ENCODE data around the gene CORO2B. TPM values are rescaled to one million over a fixed set of nuclear protein-coding genes. Genes with fewer than 3 reads are reported as not detected.

Gene CORO2B
- total RNA-seq, 1 donor from 2014 or later, result 11.0 TPM

DNA sequence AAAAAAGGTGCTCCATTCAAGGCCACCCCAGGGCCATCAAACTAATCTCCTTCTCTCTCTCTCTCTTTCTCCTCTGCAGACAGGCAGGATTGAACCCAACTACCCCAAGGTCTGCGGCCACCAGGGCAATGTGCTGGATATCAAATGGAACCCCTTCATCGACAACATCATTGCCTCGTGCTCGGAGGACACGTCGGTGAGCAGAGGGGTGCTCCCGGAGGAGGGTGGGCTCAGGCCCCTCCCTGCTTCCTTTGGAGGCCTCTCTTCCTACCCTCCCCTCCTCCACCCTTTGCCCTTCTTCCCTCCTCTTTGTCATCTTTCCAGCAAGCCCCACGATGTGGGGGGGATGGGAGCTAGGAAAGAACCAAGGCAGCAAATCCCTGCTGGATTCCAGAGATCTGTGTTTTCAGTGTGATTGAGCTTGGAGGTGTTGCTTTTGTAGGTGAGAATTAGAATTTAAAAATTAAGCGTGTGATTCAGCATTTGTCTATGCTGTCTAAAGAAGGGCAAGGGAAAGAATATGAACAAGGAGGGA is 116.3 kb downstream of the CORO2B start:
- intact Hi-C loops (cut with DNase I), result no loop called here
- Histone ChIP-seq H3K36me3 (no peaks in the 10 kb centered on the region), H3K4me1 (peaks cover 4 to 5% of the 10 kb centered on the region in 2 donors), H3K27ac (no peak overlapping the region), H3K9me3 (no peaks in the 10 kb centered on the region), H3K4me3 (no peak overlapping the region), H3K27me3 (no peaks in the 10 kb centered on the region)
- TF ChIP-seq CTCF (IDR thresholded peaks at IDR 0.05), result no peak
- DNase-seq (ENCODE audit: low spot score in 2 of 2), result no peak

- DNase-seq (ENCODE audit: low spot score in 2 of 2), result no peak
- peaks cover 10 to 12% of the 10 kb centered on the region in 2 donors for H3K4me1 ChIP-seq
- intact Hi-C loops (cut with DNase I), result no loop called here
- no peak for TF ChIP-seq CTCF (IDR thresholded peaks at IDR 0.05)
- no peaks in the 10 kb centered on the region for H3K27me3 ChIP-seq
- no peaks in the 10 kb centered on the region for H3K36me3 ChIP-seq
- no peak overlapping the region for H3K27ac ChIP-seq
- no peak overlapping the region for H3K4me3 ChIP-seq
- no peaks in the 10 kb centered on the region for H3K9me3 ChIP-seq
Observed at GRCh38 chr15:68696414-68697363, 117.9 kb downstream of the CORO2B start.

GRCh38 chr15:68697711-68698690 is 119.2 kb downstream of the CORO2B start:
- TF ChIP-seq CTCF (IDR thresholded peaks at IDR 0.05), result no peak
- Histone ChIP-seq H3K4me3 (no peak overlapping the region), H3K9me3 (no peaks in the 10 kb centered on the region), H3K4me1 (peaks cover 10 to 12% of the 10 kb centered on the region in 2 donors), H3K36me3 (no peaks in the 10 kb centered on the region), H3K27ac (no peak overlapping the region), H3K27me3 (no peaks in the 10 kb centered on the region)
- intact Hi-C loops (cut with DNase I), result no loop called here
- DNase-seq (ENCODE audit: low spot score in 2 of 2), result no peak

DNA sequence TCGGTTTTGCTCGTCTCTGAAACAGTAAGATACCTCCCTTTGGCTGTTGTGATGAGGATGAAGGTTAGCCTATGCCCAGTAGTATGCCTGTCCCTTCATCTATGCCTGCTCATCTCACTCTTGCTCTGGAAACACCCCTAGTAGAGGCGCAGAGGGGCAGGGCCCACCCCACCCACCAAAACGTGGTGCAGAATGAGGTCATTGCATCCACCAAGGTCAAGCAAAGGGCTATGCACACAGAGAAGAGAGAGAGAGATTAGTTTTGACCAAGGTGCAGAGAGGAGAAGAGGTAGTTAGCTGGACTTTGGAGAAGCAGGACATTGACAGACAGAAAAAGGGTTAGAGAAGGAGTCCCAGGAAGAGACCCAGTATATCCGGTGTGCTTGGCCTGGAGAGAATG is 119.9 kb downstream of the CORO2B start:
- no peaks in the 10 kb centered on the region for H3K36me3 ChIP-seq
- TF ChIP-seq CTCF (IDR thresholded peaks at IDR 0.05), result no peak
- no peak for DNase-seq (ENCODE audit: low spot score in 2 of 2)
- intact Hi-C loops (cut with DNase I), result no loop called here
- peak overlapping the region in 1 of 2 donors; percentile 65 for H3K27ac ChIP-seq
- H3K4me3 ChIP-seq, result no peak overlapping the region
- no peaks in the 10 kb centered on the region for H3K9me3 ChIP-seq
- H3K4me1 ChIP-seq, result peaks cover 10 to 12% of the 10 kb centered on the region in 2 donors
- H3K27me3 ChIP-seq, result no peaks in the 10 kb centered on the region

DNA sequence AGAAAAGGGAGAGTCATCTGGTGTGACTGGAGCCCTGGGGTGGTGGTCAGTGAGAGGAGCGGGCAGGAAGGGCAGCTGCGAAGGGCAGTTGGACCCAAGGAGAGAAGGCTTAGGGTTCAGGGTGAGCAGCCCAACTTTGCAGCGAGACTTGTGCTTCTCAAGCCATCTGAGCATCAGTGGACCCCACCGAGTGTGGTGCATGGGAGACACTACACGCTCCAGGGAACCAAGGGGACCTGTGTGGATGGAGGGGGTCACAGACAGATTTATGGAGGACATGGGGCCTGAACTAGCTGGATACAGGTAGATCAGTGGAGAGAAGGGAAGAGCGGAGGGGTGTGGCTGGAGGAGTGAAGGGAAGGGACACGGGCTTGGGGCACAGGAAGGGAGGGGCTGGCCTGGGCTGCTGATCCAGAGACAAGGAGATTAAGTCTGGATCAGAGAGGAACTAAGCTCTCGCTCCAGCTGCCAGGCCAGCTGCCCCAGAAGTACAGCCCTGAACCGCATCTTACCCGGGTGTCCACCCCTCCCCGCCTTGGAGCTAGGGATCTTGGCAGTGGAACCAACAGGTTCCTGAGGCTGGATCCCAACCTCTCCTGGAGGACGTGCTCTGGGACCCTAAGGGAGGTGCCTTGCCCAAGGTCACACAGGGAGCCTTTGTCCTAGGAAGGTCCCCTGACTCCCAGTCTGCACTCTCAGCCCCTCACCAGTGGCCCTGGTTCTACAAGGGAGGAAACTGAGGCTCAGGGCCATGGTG is 120.5 kb downstream of the CORO2B start:
- Histone ChIP-seq H3K27me3 (no peaks in the 10 kb centered on the region), H3K4me1 (peaks cover 10 to 12% of the 10 kb centered on the region in 2 donors), H3K4me3 (no peak overlapping the region), H3K9me3 (no peaks in the 10 kb centered on the region), H3K27ac (peak overlapping the region; percentile 65 to 87), H3K36me3 (no peaks in the 10 kb centered on the region)
- TF ChIP-seq CTCF (IDR thresholded peaks at IDR 0.05), result no peak
- no peak for DNase-seq (ENCODE audit: low spot score in 2 of 2)
- intact Hi-C loops (cut with DNase I), result no loop called here

Data from ascending aorta (tissue), 2 donors.